ENCODE data around the gene DLX4.

The DLX4 gene

GRCh38 chr17:50009282-50009681 lies 40.3 kb downstream of the DLX4 start:
- Histone ChIP-seq H3K4me3 (no peak overlapping the region), H3K27ac (no peak overlapping the region)
- TF ChIP-seq CTCF (IDR thresholded peaks at IDR 0.05), result no peak
- no peak for DNase-seq (ENCODE audit: low spot score)

GRCh38 chr17:50013079-50013478 lies 44.1 kb downstream of the DLX4 start:
- no peak for DNase-seq (ENCODE audit: low spot score)
- Histone ChIP-seq H3K27ac (no peak overlapping the region), H3K4me3 (no peak overlapping the region)
- no peak for TF ChIP-seq CTCF (IDR thresholded peaks at IDR 0.05)

GRCh38 chr17:50014471-50015088 lies 45.6 kb downstream of the DLX4 start:
- H3K27ac ChIP-seq, result no peak overlapping the region
- no peak for DNase-seq (ENCODE audit: low spot score)
- no peak for TF ChIP-seq CTCF (IDR thresholded peaks at IDR 0.05)
- H3K4me3 ChIP-seq, result no peak overlapping the region

GRCh38 chr17:50015146-50015545 lies 46.2 kb downstream of the DLX4 start:
- no peak for TF ChIP-seq CTCF (IDR thresholded peaks at IDR 0.05)

GRCh38 chr17:50018909-50019308 lies 49.9 kb downstream of the DLX4 start:
- no peak overlapping the region for H3K4me3 ChIP-seq
- H3K27ac ChIP-seq, result no peak overlapping the region
- DNase-seq (ENCODE audit: low spot score), result no peak
- no peak for TF ChIP-seq CTCF (IDR thresholded peaks at IDR 0.05)

More at GRCh38 chr17:50015146-50015545, 46.2 kb downstream of the DLX4 start:
- H3K4me3 ChIP-seq, result no peak overlapping the region
- no peak for DNase-seq (ENCODE audit: low spot score)
- H3K27ac ChIP-seq, result no peak overlapping the region

- TF ChIP-seq CTCF (IDR thresholded peaks at IDR 0.05), result no peak
- no peak overlapping the region for H3K27ac ChIP-seq
- no peak for DNase-seq (ENCODE audit: low spot score)
- no peak overlapping the region for H3K4me3 ChIP-seq
These were observed 52.0 kb downstream of the DLX4 start for GRCh38 chr17:50020841-50021599.

Data from coronary artery (tissue), 2 donors.